H9 (cell line): Measurements from ENCODE around the gene SDK1. TPM values are rescaled to one million over a fixed set of nuclear protein-coding genes. Genes with fewer than 3 reads are reported as not detected.
"Not testable (repeated sequence)": the region's sequence is repeated elsewhere in the genome, so short reads cannot be mapped to it uniquely, and the experiment has no call there.

Experiments
- DNase-seq: peaks from one replicate; pipeline ENCODE4 v3.0.0-alpha.2; 2017
- H2AFZ ChIP-seq: one replicate; pipeline ENCODE4 v1.6.1; 2013; ENCODE audit warnings: mild to moderate bottlenecking, low read length, control low read depth, moderate library complexity
- H2AK5ac ChIP-seq: 2 replicates; pipeline ENCODE4 v1.6.1; 2013; ENCODE audit warnings: low read length, control low read depth, mixed read lengths; ENCODE audit not compliant: insufficient read length
- H2BK120ac ChIP-seq: one replicate; pipeline ENCODE4 v1.6.1; 2013; ENCODE audit warnings: low read depth, mild to moderate bottlenecking, low read length, control low read depth, inconsistent platforms; ENCODE audit not compliant: poor library complexity, severe bottlenecking
- H2BK12ac ChIP-seq: 2 replicates; pipeline ENCODE4 v1.6.1; 2013; ENCODE audit warnings: low read length, control low read depth, mixed read lengths, low read depth; ENCODE audit not compliant: insufficient read length
- H2BK15ac ChIP-seq: 2 replicates; pipeline ENCODE4 v1.6.1; 2013; ENCODE audit warnings: low read depth, low read length, control low read depth
- H2BK20ac ChIP-seq: one replicate; pipeline ENCODE4 v1.6.1; 2013; ENCODE audit warnings: low read depth, mild to moderate bottlenecking, low read length, control low read depth, inconsistent platforms; ENCODE audit not compliant: poor library complexity, severe bottlenecking
- H2BK5ac ChIP-seq: 2 replicates; pipeline ENCODE4 v1.6.1; 2013; ENCODE audit warnings: low read length, control low read depth, mixed read lengths; ENCODE audit not compliant: insufficient read length
- H3K14ac ChIP-seq: 2 replicates; pipeline ENCODE4 v1.6.1; 2013; ENCODE audit warnings: low read length, control low read depth; ENCODE audit not compliant: insufficient read depth
- H3K18ac ChIP-seq: 2 replicates; pipeline ENCODE4 v1.6.1; 2013; ENCODE audit warnings: low read depth, mild to moderate bottlenecking, mixed read lengths, low read length, control low read depth; ENCODE audit not compliant: insufficient read length
- H3K23ac ChIP-seq: 2 replicates; pipeline ENCODE4 v1.6.1; 2013; ENCODE audit warnings: low read length, control low read depth, mixed read lengths, low read depth; ENCODE audit not compliant: insufficient read length
- H3K23me2 ChIP-seq: 2 replicates; pipeline ENCODE4 v1.6.1; 2013; ENCODE audit warnings: low read depth, mild to moderate bottlenecking, mixed read lengths, low read length, control low read depth; ENCODE audit not compliant: insufficient read length, poor library complexity, severe bottlenecking
- H3K27ac ChIP-seq: 2 replicates; pipeline ENCODE4 v1.5.1; 2013; ENCODE audit warnings: low read length, control low read depth, mixed read lengths, low read depth; ENCODE audit not compliant: insufficient read length
- H3K27me3 ChIP-seq: 2 replicates; pipeline ENCODE4 v1.6.1; 2013; ENCODE audit warnings: low read length, control low read depth, inconsistent platforms; ENCODE audit not compliant: insufficient read depth
- H3K4ac ChIP-seq: 2 replicates; pipeline ENCODE4 v1.6.1; 2013; ENCODE audit warnings: low read depth, mild to moderate bottlenecking, control low read depth, inconsistent platforms, low read length, moderate library complexity
- H3K4me1 ChIP-seq: 2 replicates; pipeline ENCODE4 v1.6.1; 2013; ENCODE audit warnings: low read length, control low read depth, inconsistent platforms; ENCODE audit not compliant: insufficient read depth
- H3K4me2 ChIP-seq: 2 replicates; pipeline ENCODE4 v1.6.1; 2013; ENCODE audit warnings: low read length, control low read depth, mixed read lengths; ENCODE audit not compliant: insufficient read length, insufficient read depth
- H3K56ac ChIP-seq: 2 replicates; pipeline ENCODE4 v1.6.1; 2013; ENCODE audit warnings: low read depth, mild to moderate bottlenecking, mixed read lengths, low read length, control low read depth; ENCODE audit not compliant: insufficient read length
- H3K79me1 ChIP-seq: 2 replicates; pipeline ENCODE4 v1.6.1; 2013; ENCODE audit warnings: low read depth, mild to moderate bottlenecking, moderate library complexity, low read length, control low read depth, inconsistent platforms; ENCODE audit not compliant: insufficient read depth, poor library complexity, severe bottlenecking
- H3K79me2 ChIP-seq: 2 replicates; pipeline ENCODE4 v1.6.1; 2013; ENCODE audit warnings: low read length, control low read depth, inconsistent platforms; ENCODE audit not compliant: insufficient read depth
- H3K9ac ChIP-seq: 2 replicates; pipeline ENCODE4 v1.6.1; 2013; ENCODE audit warnings: low read length, control low read depth, mixed read lengths; ENCODE audit not compliant: insufficient read length; ENCODE audit errors: extremely low read depth
- H3K9me3 ChIP-seq: one replicate; pipeline ENCODE4 v1.6.1; 2013; ENCODE audit warnings: low read depth, low read length, inconsistent platforms; ENCODE audit not compliant: control insufficient read depth
- H3T11ph ChIP-seq: one replicate; pipeline ENCODE4 v1.6.1; 2013; ENCODE audit warnings: mild to moderate bottlenecking, low read length, control low read depth, inconsistent platforms
- H4K20me1 ChIP-seq: one replicate; pipeline ENCODE4 v1.6.1; 2013; ENCODE audit not compliant: control insufficient read depth, insufficient read length, insufficient read depth
- H4K5ac ChIP-seq: 2 replicates; pipeline ENCODE4 v1.6.1; 2013; ENCODE audit warnings: low read depth, mild to moderate bottlenecking, mixed read lengths, low read length, control low read depth; ENCODE audit not compliant: insufficient read length
- H4K8ac ChIP-seq: replicated peaks from 2 replicates; pipeline ENCODE4 v1.6.1; 2013; ENCODE audit warnings: low read length, control low read depth, mixed read lengths, low read depth; ENCODE audit not compliant: insufficient read length
- H4K91ac ChIP-seq: 2 replicates; pipeline ENCODE4 v1.6.1; 2013; ENCODE audit warnings: low read depth, mild to moderate bottlenecking, moderate library complexity, mixed read lengths, low read length, control low read depth; ENCODE audit not compliant: insufficient read length
- H3K27ac Mint-ChIP-seq, 3 experiments: 2 replicates in 2 of 3; 3 replicates in 1 of 3; pipeline ENCODE4 v1.8.0; 2020 to 2021; ENCODE audit warnings: mixed read lengths in 3 of 3, mild to moderate bottlenecking in 1 of 3, moderate library complexity in 1 of 3
- H3K27me3 Mint-ChIP-seq: 2 replicates; pipeline ENCODE4 v1.8.0; 2021; ENCODE audit warnings: low read depth, mild to moderate bottlenecking, moderate library complexity, mixed read lengths
- H3K36me3 Mint-ChIP-seq, 3 experiments: 2 replicates in 2 of 3; 3 replicates in 1 of 3; pipeline ENCODE4 v1.8.0; 2020 to 2021; ENCODE audit warnings: low read depth in 3 of 3, mixed read lengths in 3 of 3; ENCODE audit not compliant: insufficient read depth in 1 of 3
- H3K4me1 Mint-ChIP-seq, 2 experiments: 2 replicates each; pipeline ENCODE4 v1.8.0; 2020; ENCODE audit warnings: mixed read lengths in 2 of 2
- H3K4me3 Mint-ChIP-seq, 2 experiments: 2 replicates in 1 of 2; 3 replicates in 1 of 2; pipeline ENCODE4 v1.8.0; 2020 to 2021; ENCODE audit warnings: mild to moderate bottlenecking in 2 of 2, mixed read lengths in 2 of 2, moderate library complexity in 1 of 2
- H3K9me3 Mint-ChIP-seq, 2 experiments: 2 replicates in 1 of 2; 3 replicates in 1 of 2; pipeline ENCODE4 v1.8.0; 2020; ENCODE audit warnings: mild to moderate bottlenecking in 2 of 2, mixed read lengths in 2 of 2, moderate library complexity in 1 of 2
- WGBS: extraction: QIAGEN DNeasy Blood & Tissue Kit; methylation state at CpG from one replicate; pipeline ENCODE4 v1.1.7; 2013; ENCODE audit warnings: missing lambda C conversion rate, low lambda C conversion rate, mixed read lengths; ENCODE audit not compliant: insufficient read length; ENCODE audit errors: extremely low coverage; 5-methylcytosine and 5-hydroxymethylcytosine counted together
- total RNA-seq: library from RNA; stranded (reverse); gene quantifications from 2 replicates; pipeline ENCODE4 v1.2.1, GENCODE V29; 2021

The SDK1 gene
- total RNA-seq, 1 experiment from 2014 or later = 8.7 TPM

DNA sequence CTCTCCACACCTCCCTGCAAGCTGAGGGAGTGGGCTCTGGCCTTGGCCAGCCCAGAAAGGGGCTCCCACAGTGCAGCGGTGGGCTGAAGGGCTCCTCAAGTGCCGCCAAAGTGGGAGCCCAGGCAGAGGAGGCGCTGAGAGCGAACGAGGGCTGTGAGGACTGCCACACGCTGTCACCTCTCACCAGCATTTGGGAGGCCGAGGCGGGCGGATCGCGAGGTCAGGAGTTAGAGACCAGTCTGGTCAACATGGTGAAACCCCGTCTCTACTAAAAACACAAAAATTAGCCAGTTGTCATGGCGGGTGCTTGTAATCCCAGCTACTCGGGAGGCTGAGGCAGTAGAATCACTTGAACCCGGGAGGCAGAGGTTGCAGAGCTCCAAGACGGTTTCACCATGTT lies 1013.3 kb downstream of the SDK1 start:
- not testable (repeated sequence) for H3K27me3 ChIP-seq, H2BK12ac ChIP-seq, H2BK5ac ChIP-seq, H3K27ac ChIP-seq, H2BK20ac ChIP-seq, H2BK15ac ChIP-seq, H3K4me1 ChIP-seq, H3K4me1 Mint-ChIP-seq, H2BK120ac ChIP-seq, H3K14ac ChIP-seq, H2AFZ ChIP-seq, H3T11ph ChIP-seq, H3K56ac ChIP-seq, H2AK5ac ChIP-seq, H3K4ac ChIP-seq, H3K79me2 ChIP-seq, H3K4me2 ChIP-seq, H4K8ac ChIP-seq, DNase-seq, H3K27ac Mint-ChIP-seq, H4K91ac ChIP-seq, H3K23ac ChIP-seq, H4K20me1 ChIP-seq, H3K36me3 Mint-ChIP-seq, H3K79me1 ChIP-seq, H3K23me2 ChIP-seq, H4K5ac ChIP-seq, H3K4me3 Mint-ChIP-seq, H3K9me3 ChIP-seq, H3K18ac ChIP-seq, H3K9ac ChIP-seq
- WGBS = no CpG with 5 or more reads among the region's 16 CpGs
- peaks cover 39% of the 10 kb centered on the region for H3K27me3 Mint-ChIP-seq
- H3K9me3 Mint-ChIP-seq = peaks cover 0 to 56% of the 10 kb centered on the region in 2 experiments; a peak in 3 of 5 replicates
